GM12892 (cell line): ENCODE results near the gene ACKR2.
A peak's percentile ranks its signal among the peaks of the same experiment; 100 is the strongest.
"Not testable (repeated sequence)": the region's sequence is repeated elsewhere in the genome, so short reads cannot be mapped to it uniquely, and the experiment has no call there.

Source experiments
- DNase-seq: peaks from one replicate; pipeline ENCODE4 v3.0.0; 2011; ENCODE audit not compliant: insufficient read length
- FAIRE-seq: peaks from 2 replicates; lab custom pipeline; 2011; peaks lifted over from hg19 to GRCh38; lab: Jason Lieb, UNC
- POLR2A ChIP-seq: IDR thresholded peaks from 2 replicates; pipeline ENCODE4 v1.6.1; 2011; ENCODE audit warnings: low read depth, low read length, control low read depth
- POLR2AphosphoS5 ChIP-seq: IDR thresholded peaks from 2 replicates; pipeline ENCODE4 v1.6.1; 2011; ENCODE audit warnings: low read depth, low read length, control low read depth
- TAF1 ChIP-seq: IDR thresholded peaks from 2 replicates; pipeline ENCODE4 v1.6.1; 2011; ENCODE audit warnings: low read depth, mild to moderate bottlenecking, control low read depth, low read length, borderline replicate concordance

Gene ACKR2

GRCh38 chr3:42874749-42875148 lies 65.5 kb downstream of the ACKR2 start:
- no peak for DNase-seq
- TF ChIP-seq POLR2A: no peak
- TF ChIP-seq POLR2AphosphoS5: no peak
- TF ChIP-seq TAF1: no peak
- FAIRE-seq: no peak

GRCh38 chr3:42875325-42876151 lies 66.3 kb downstream of the ACKR2 start, which contains the start of gene CYP8B1:
Gene CYP8B1 (minus strand): TSS chr3:42875879. CDS start chr3:42875816, 63 bp downstream.
- no peak for TF ChIP-seq POLR2AphosphoS5
- DNase-seq (no peak), FAIRE-seq (no peak)

GRCh38 chr3:42876401-42876800 lies 67.2 kb downstream of the ACKR2 start:
- no peak for DNase-seq
- no peak for TF ChIP-seq TAF1
- TF ChIP-seq POLR2AphosphoS5: no peak
- TF ChIP-seq POLR2A: no peak
- no peak for FAIRE-seq

GRCh38 chr3:42876940-42877720 lies 67.9 kb downstream of the ACKR2 start:
- DNase-seq (no peak), FAIRE-seq (no peak)
- TF ChIP-seq POLR2A: no peak
- no peak for TF ChIP-seq POLR2AphosphoS5
- no peak for TF ChIP-seq TAF1

GRCh38 chr3:42877881-42878280 lies 68.6 kb downstream of the ACKR2 start:
- no peak for TF ChIP-seq POLR2AphosphoS5
- no peak for TF ChIP-seq POLR2A
- TF ChIP-seq TAF1: no peak
- FAIRE-seq (no peak), DNase-seq (no peak)

GRCh38 chr3:42880183-42880582 lies 70.9 kb downstream of the ACKR2 start:
- no peak for FAIRE-seq
- no peak for TF ChIP-seq POLR2AphosphoS5
- TF ChIP-seq POLR2A: no peak
- TF ChIP-seq TAF1: no peak
- no peak for DNase-seq

GRCh38 chr3:42880601-42881451 lies 71.6 kb downstream of the ACKR2 start:
- FAIRE-seq (peak; percentile 98), DNase-seq (peak; percentile 93)
- TF ChIP-seq POLR2AphosphoS5: no peak
- no peak for TF ChIP-seq POLR2A
- no peak for TF ChIP-seq TAF1

GRCh38 chr3:42883251-42883930 lies 74.1 kb downstream of the ACKR2 start:
- not testable (repeated sequence) for DNase-seq, FAIRE-seq

GRCh38 chr3:42884324-42884723 lies 75.1 kb downstream of the ACKR2 start:
- peak; percentile 5 for FAIRE-seq
- TF ChIP-seq POLR2A: no peak
- TF ChIP-seq POLR2AphosphoS5: no peak
- no peak for TF ChIP-seq TAF1
- no peak for DNase-seq

- FAIRE-seq (no peak), DNase-seq (no peak)
- TF ChIP-seq POLR2A (no peak), TAF1 (no peak), POLR2AphosphoS5 (no peak)
Measured at GRCh38 chr3:42886294-42886822, 77.1 kb downstream of the ACKR2 start.
